Tibial nerve (tissue), 4 donors: ENCODE results near the gene EPX. TPM values are rescaled to one million over a fixed set of nuclear protein-coding genes. Genes with fewer than 3 reads are reported as not detected.

Source experiments
- DNase-seq, 2 donors: peaks; one replicate each; pipeline ENCODE4 v3.0.0-alpha.2; 2019; ENCODE audit warnings: low spot score in 2 of 2
- H3K27ac ChIP-seq, 4 donors: fragments of 200-600 bp; sonication (generic) in 3 of 4; one replicate each; pipeline ENCODE4 v1.5.1; 2017 to 2019; ENCODE audit warnings: mild to moderate bottlenecking in 1 of 4
- H3K27me3 ChIP-seq, 2 donors: fragments of 200-600 bp; sonication (generic) in 1 of 2; one replicate each; pipeline versions ENCODE4 v1.5.1 to v1.6.0; 2017 to 2019
- H3K36me3 ChIP-seq, 3 donors: fragments of 200-600 bp; sonication (generic); one replicate each; pipeline ENCODE4 v1.5.1; 2018 to 2019
- H3K4me1 ChIP-seq, 4 donors: fragments of 200-600 bp; sonication (generic) in 3 of 4; one replicate each; pipeline ENCODE4 v1.5.1; 2017 to 2019
- H3K4me3 ChIP-seq, 4 donors: fragments of 200-600 bp; sonication (generic) in 3 of 4; one replicate each; pipeline ENCODE4 v1.5.1; 2017 to 2019; ENCODE audit warnings: mild to moderate bottlenecking in 1 of 4, moderate library complexity in 1 of 4
- H3K9me3 ChIP-seq, 4 donors: fragments of 200-600 bp; sonication (generic) in 3 of 4; one replicate each; pipeline ENCODE4 v1.5.1; 2017 to 2019
- CTCF ChIP-seq, 5 experiments: fragments of 200-600 bp in 3 of 5; fragments of 450-650 bp in 2 of 5; sonication (generic) in 3 of 5; IDR thresholded peaks; one replicate each; pipeline ENCODE4 v1.5.1; 2016 to 2019; ENCODE audit warnings: antibody characterized with exemption in 5 of 5, mild to moderate bottlenecking in 3 of 5, moderate library complexity in 2 of 5
- EP300 ChIP-seq, 2 donors: sonication (generic); formaldehyde crosslinking; IDR thresholded peaks; one replicate each; pipeline ENCODE4 v1.6.1; 2017; ENCODE audit warnings: antibody characterized with exemption in 2 of 2, mild to moderate bottlenecking in 1 of 2
- POLR2A ChIP-seq, 2 donors: fragments of 450-650 bp; IDR thresholded peaks; one replicate each; pipeline ENCODE4 v1.6.1; 2017; ENCODE audit warnings: antibody characterized with exemption in 2 of 2, mild to moderate bottlenecking in 2 of 2, moderate library complexity in 2 of 2
- WGBS, 2 donors: methylation state at CpG; one replicate each; pipeline ENCODE4 v1.1.5; 2018; 5-methylcytosine and 5-hydroxymethylcytosine counted together
- total RNA-seq, 4 donors: library from RNA; depleted of rRNA; stranded (reverse); fragments of >200 nt; gene quantifications; one replicate each; pipeline ENCODE4 v1.1.0, GENCODE V29; 2016

Gene EPX
- total RNA-seq, 4 donors from 2014 or later: not detected

GRCh38 chr17:58232707-58233156, 40.2 kb downstream of the EPX start:
- H3K4me3 ChIP-seq: no peak overlapping the region
- TF ChIP-seq EP300 (IDR thresholded peaks at IDR 0.05) (no peak), POLR2A (IDR thresholded peaks at IDR 0.05) (no peak), CTCF (IDR thresholded peaks at IDR 0.05) (no peak)
- H3K27ac ChIP-seq: no peak overlapping the region
- H3K27me3 ChIP-seq: peaks cover 0 to 60% of the 10 kb centered on the region in 2 donors
- no peak for DNase-seq
- H3K4me1 ChIP-seq: no peaks in the 10 kb centered on the region
- WGBS, 2 donors: 40 to 54% methylated on average over 12 of the region's 12 CpGs
- no peaks in the 10 kb centered on the region for H3K36me3 ChIP-seq
- no peaks in the 10 kb centered on the region for H3K9me3 ChIP-seq

- no peak overlapping the region for H3K4me3 ChIP-seq
- H3K27me3 ChIP-seq: peaks cover 0 to 61% of the 10 kb centered on the region in 2 donors
- 38 to 59% methylated on average over 3 of the region's 3 CpGs for WGBS, 2 donors
- no peaks in the 10 kb centered on the region for H3K9me3 ChIP-seq
- no peak overlapping the region for H3K27ac ChIP-seq
- no peak for DNase-seq
- no peaks in the 10 kb centered on the region for H3K36me3 ChIP-seq
- TF ChIP-seq POLR2A (IDR thresholded peaks at IDR 0.05): no peak
- TF ChIP-seq CTCF (IDR thresholded peaks at IDR 0.05): no peak
- no peak for TF ChIP-seq EP300 (IDR thresholded peaks at IDR 0.05)
- H3K4me1 ChIP-seq: no peaks in the 10 kb centered on the region
Measured at GRCh38 chr17:58233543-58233942, 41.0 kb downstream of the EPX start.

GRCh38 chr17:58234512-58234911, 42.0 kb downstream of the EPX start:
- 74 to 83% methylated on average over 3 of the region's 3 CpGs for WGBS, 2 donors
- H3K27me3 ChIP-seq: peaks cover 0 to 68% of the 10 kb centered on the region in 2 donors
- TF ChIP-seq POLR2A (IDR thresholded peaks at IDR 0.05) (no peak), CTCF (IDR thresholded peaks at IDR 0.05) (no peak)
- DNase-seq: no peak
- H3K9me3 ChIP-seq: no peaks in the 10 kb centered on the region
- H3K4me1 ChIP-seq: no peaks in the 10 kb centered on the region
- H3K27ac ChIP-seq: no peak overlapping the region
- no peaks in the 10 kb centered on the region for H3K36me3 ChIP-seq
- H3K4me3 ChIP-seq: no peak overlapping the region

- Histone ChIP-seq H3K27me3 (peaks cover 0 to 70% of the 10 kb centered on the region in 2 donors), H3K27ac (no peak overlapping the region), H3K4me1 (no peaks in the 10 kb centered on the region), H3K36me3 (no peaks in the 10 kb centered on the region), H3K4me3 (no peak overlapping the region), H3K9me3 (no peaks in the 10 kb centered on the region)
- WGBS, 2 donors: 50 to 74% methylated on average over 1 of the region's 1 CpG
- DNase-seq: no peak
- TF ChIP-seq CTCF (IDR thresholded peaks at IDR 0.05): no peak
- no peak for TF ChIP-seq POLR2A (IDR thresholded peaks at IDR 0.05)
- no peak for TF ChIP-seq EP300 (IDR thresholded peaks at IDR 0.05)
Measured at GRCh38 chr17:58235821-58236220, 43.3 kb downstream of the EPX start.

- no peak for DNase-seq
- Histone ChIP-seq H3K36me3 (no peaks in the 10 kb centered on the region), H3K27ac (no peak overlapping the region), H3K4me1 (no peaks in the 10 kb centered on the region), H3K9me3 (no peaks in the 10 kb centered on the region), H3K4me3 (no peak overlapping the region), H3K27me3 (peaks cover 0 to 74% of the 10 kb centered on the region in 2 donors)
- 78 to 85% methylated on average over 2 of the region's 2 CpGs for WGBS, 2 donors
- no peak for TF ChIP-seq POLR2A (IDR thresholded peaks at IDR 0.05)
- TF ChIP-seq CTCF (IDR thresholded peaks at IDR 0.05): no peak
- TF ChIP-seq EP300 (IDR thresholded peaks at IDR 0.05): no peak
Measured at GRCh38 chr17:58236394-58236793, 43.9 kb downstream of the EPX start.
